Measurements from ENCODE around the gene STK24.
"Not testable (repeated sequence)": the region's sequence is repeated elsewhere in the genome, so short reads cannot be mapped to it uniquely, and the experiment has no call there.

STK24 gene

GRCh38 chr13:98576963-98577835, at the start of gene STK24:
STK24 (minus strand) TSS chr13:98577107; CDS start chr13:98576786, 321 bp downstream.
- DNase-seq (peak; percentile 79), ATAC-seq (peak; percentile 71)

- DNase-seq: no peak
- ATAC-seq: no peak
Observed at GRCh38 chr13:98626298-98626935, 49.5 kb upstream of the STK24 start.

GRCh38 chr13:98624589-98624988, 47.7 kb upstream of the STK24 start:
- DNase-seq, ATAC-seq: not testable (repeated sequence)

- DNase-seq (no peak), ATAC-seq (no peak)
Observed at GRCh38 chr13:98622931-98623331, 46.0 kb upstream of the STK24 start.

GRCh38 chr13:98619556-98619955, 42.6 kb upstream of the STK24 start:
- DNase-seq: no peak

GRCh38 chr13:98615595-98615994, 38.7 kb upstream of the STK24 start:
- DNase-seq, ATAC-seq: not testable (repeated sequence)

More at GRCh38 chr13:98619556-98619955, 42.6 kb upstream of the STK24 start:
- ATAC-seq: no peak

GRCh38 chr13:98613591-98613990, 36.7 kb upstream of the STK24 start:
- DNase-seq: no peak
- no peak for ATAC-seq

- ATAC-seq (no peak), DNase-seq (no peak)
Observed at GRCh38 chr13:98609756-98610155, 32.8 kb upstream of the STK24 start.

- DNase-seq (no peak), ATAC-seq (no peak)
Observed at GRCh38 chr13:98606296-98606695, 29.4 kb upstream of the STK24 start.

- DNase-seq (no peak), ATAC-seq (no peak)
Observed at GRCh38 chr13:98599502-98600328, 22.8 kb upstream of the STK24 start.

- ATAC-seq (no peak), DNase-seq (no peak)
Observed at GRCh38 chr13:98598043-98598442, 21.1 kb upstream of the STK24 start.

- ATAC-seq: no peak
- DNase-seq: no peak
Observed at GRCh38 chr13:98595134-98595533, 18.2 kb upstream of the STK24 start.

- ATAC-seq (no peak), DNase-seq (no peak)
Observed at GRCh38 chr13:98592362-98592732, 15.4 kb upstream of the STK24 start.

- DNase-seq (no peak), ATAC-seq (no peak)
Observed at GRCh38 chr13:98591721-98592361, 14.9 kb upstream of the STK24 start.

- not testable (repeated sequence) for ATAC-seq, DNase-seq
Observed at GRCh38 chr13:98590471-98590870, 13.6 kb upstream of the STK24 start.

- ATAC-seq, DNase-seq: not testable (repeated sequence)
Observed at GRCh38 chr13:98589516-98589915, 12.6 kb upstream of the STK24 start.

GRCh38 chr13:98586400-98587345, 9.8 kb upstream of the STK24 start:
- DNase-seq (no peak), ATAC-seq (peak; percentile 19)

- no peak for ATAC-seq
- no peak for DNase-seq
Observed at GRCh38 chr13:98585946-98586345, 9.0 kb upstream of the STK24 start.

- no peak for ATAC-seq
- no peak for DNase-seq
Observed at GRCh38 chr13:98585398-98585754, 8.5 kb upstream of the STK24 start.

GRCh38 chr13:98584668-98585397, 7.9 kb upstream of the STK24 start:
- no peak for DNase-seq
- ATAC-seq: peak; percentile 10

All from stimulated activated naive CD8-positive, alpha-beta T cell treated with anti-CD3 and anti-CD28 coated beads, Interleukin-15, Interleukin-2, amounts not matched to agents 100 U/mL and 50 U/mL, for 24 hours (primary cell).